ENCODE results near the gene CTTNBP2.

Gene CTTNBP2

GRCh38 chr7:117796889-117797288, 76.4 kb downstream of the CTTNBP2 start:
- TF ChIP-seq POLR2A (IDR thresholded peaks at IDR 0.05; ENCODE audit: low read depth, low read length) = no peak
- FAIRE-seq = no peak
- DNase-seq (ENCODE audit: insufficient read length, low spot score) = no peak

- FAIRE-seq (no peak), DNase-seq (ENCODE audit: insufficient read length, low spot score) (no peak)
- no peak for TF ChIP-seq POLR2A (IDR thresholded peaks at IDR 0.05; ENCODE audit: low read depth, low read length)
Observed at GRCh38 chr7:117793976-117794375, 79.3 kb downstream of the CTTNBP2 start.

GRCh38 chr7:117793521-117793920, 79.7 kb downstream of the CTTNBP2 start:
- DNase-seq (ENCODE audit: insufficient read length, low spot score) (no peak), FAIRE-seq (no peak)
- TF ChIP-seq POLR2A (IDR thresholded peaks at IDR 0.05; ENCODE audit: low read depth, low read length) = no peak

GRCh38 chr7:117791877-117792780, 81.1 kb downstream of the CTTNBP2 start:
- no peak for FAIRE-seq
- TF ChIP-seq POLR2A (IDR thresholded peaks at IDR 0.05; ENCODE audit: low read depth, low read length) = no peak
- no peak for DNase-seq (ENCODE audit: insufficient read length, low spot score)

GRCh38 chr7:117790731-117791130, 82.5 kb downstream of the CTTNBP2 start:
- no peak for TF ChIP-seq POLR2A (IDR thresholded peaks at IDR 0.05; ENCODE audit: low read depth, low read length)
- no peak for FAIRE-seq

GRCh38 chr7:117790251-117790650, 83.0 kb downstream of the CTTNBP2 start:
- DNase-seq (ENCODE audit: insufficient read length, low spot score) (no peak), FAIRE-seq (no peak)
- no peak for TF ChIP-seq POLR2A (IDR thresholded peaks at IDR 0.05; ENCODE audit: low read depth, low read length)

More at GRCh38 chr7:117790731-117791130, 82.5 kb downstream of the CTTNBP2 start:
- DNase-seq (ENCODE audit: insufficient read length, low spot score) = no peak

GRCh38 chr7:117785431-117785830, 87.8 kb downstream of the CTTNBP2 start:
- no peak for DNase-seq (ENCODE audit: insufficient read length, low spot score)
- TF ChIP-seq POLR2A (IDR thresholded peaks at IDR 0.05; ENCODE audit: low read depth, low read length) = no peak
- FAIRE-seq = no peak

- DNase-seq (ENCODE audit: insufficient read length, low spot score) (no peak), FAIRE-seq (no peak)
- no peak for TF ChIP-seq POLR2A (IDR thresholded peaks at IDR 0.05; ENCODE audit: low read depth, low read length)
Observed at GRCh38 chr7:117784315-117784714, 88.9 kb downstream of the CTTNBP2 start.

GRCh38 chr7:117782761-117783160, 90.5 kb downstream of the CTTNBP2 start:
- DNase-seq (ENCODE audit: insufficient read length, low spot score) (no peak), FAIRE-seq (no peak)
- TF ChIP-seq POLR2A (IDR thresholded peaks at IDR 0.05; ENCODE audit: low read depth, low read length) = no peak

GRCh38 chr7:117781707-117782106, 91.5 kb downstream of the CTTNBP2 start:
- DNase-seq (ENCODE audit: insufficient read length, low spot score) = no peak
- FAIRE-seq = no peak

GRCh38 chr7:117780832-117781231, 92.4 kb downstream of the CTTNBP2 start:
- DNase-seq (ENCODE audit: insufficient read length, low spot score) (no peak), FAIRE-seq (no peak)
- TF ChIP-seq POLR2A (IDR thresholded peaks at IDR 0.05; ENCODE audit: low read depth, low read length) = no peak

More at GRCh38 chr7:117781707-117782106, 91.5 kb downstream of the CTTNBP2 start:
- no peak for TF ChIP-seq POLR2A (IDR thresholded peaks at IDR 0.05; ENCODE audit: low read depth, low read length)

GRCh38 chr7:117777335-117778142, 95.7 kb downstream of the CTTNBP2 start:
- TF ChIP-seq POLR2A (IDR thresholded peaks at IDR 0.05; ENCODE audit: low read depth, low read length) = no peak
- FAIRE-seq (no peak), DNase-seq (ENCODE audit: insufficient read length, low spot score) (no peak)

- no peak for DNase-seq (ENCODE audit: insufficient read length, low spot score)
- no peak for FAIRE-seq
- no peak for TF ChIP-seq POLR2A (IDR thresholded peaks at IDR 0.05; ENCODE audit: low read depth, low read length)
Observed at GRCh38 chr7:117776224-117776623, 97.0 kb downstream of the CTTNBP2 start.

- DNase-seq (ENCODE audit: insufficient read length, low spot score) (no peak), FAIRE-seq (no peak)
- TF ChIP-seq POLR2A (IDR thresholded peaks at IDR 0.05; ENCODE audit: low read depth, low read length) = no peak
Observed at GRCh38 chr7:117775801-117776200, 97.4 kb downstream of the CTTNBP2 start.

Data from H54 (cell line).